BLaER1 treated with 17β-estradiol and CSF1 and Interleukin-3, amounts not matched to agents 10 nM and 100 nM (cell line): ENCODE results near the gene ERBB2.
A peak's percentile ranks its signal among the peaks of the same experiment; 100 is the strongest.

ENCODE experiments used
- H3K27ac ChIP-seq, 11 experiments: shearing (Covaris generic); formaldehyde crosslinking; 2 replicates each; pipeline ENCODE4 v1.8.1; 2022
- H3K27me3 ChIP-seq, 11 experiments: shearing (Covaris generic); formaldehyde crosslinking; 2 replicates each; pipeline ENCODE4 v1.8.1; 2022
- H3K36me3 ChIP-seq, 11 experiments: shearing (Covaris generic); formaldehyde crosslinking; 2 replicates each; pipeline ENCODE4 v1.8.1; 2022
- H3K4me1 ChIP-seq, 10 experiments: shearing (Covaris generic); formaldehyde crosslinking; 2 replicates each; pipeline ENCODE4 v1.8.1; 2022
- H3K4me2 ChIP-seq, 11 experiments: shearing (Covaris generic); formaldehyde crosslinking; 2 replicates each; pipeline ENCODE4 v1.8.1; 2022
- H3K4me3 ChIP-seq, 10 experiments: shearing (Covaris generic); formaldehyde crosslinking; 2 replicates each; pipeline ENCODE4 v1.8.1; 2022
- H3K9ac ChIP-seq, 11 experiments: shearing (Covaris generic); formaldehyde crosslinking; 2 replicates each; pipeline ENCODE4 v1.8.1; 2022
- H3K9me3 ChIP-seq, 11 experiments: shearing (Covaris generic); formaldehyde crosslinking; replicated peaks in 1 of 11; 2 replicates each; pipeline ENCODE4 v1.8.1; 2022
- H4K20me1 ChIP-seq, 11 experiments: shearing (Covaris generic); formaldehyde crosslinking; 2 replicates each; pipeline ENCODE4 v1.8.1; 2022
- Cebpa-rat ChIP-seq, 11 experiments: shearing (Covaris generic); IDR thresholded peaks; 2 replicates each; pipeline ENCODE4 v1.8.1; 2022

ERBB2 gene

DNA sequence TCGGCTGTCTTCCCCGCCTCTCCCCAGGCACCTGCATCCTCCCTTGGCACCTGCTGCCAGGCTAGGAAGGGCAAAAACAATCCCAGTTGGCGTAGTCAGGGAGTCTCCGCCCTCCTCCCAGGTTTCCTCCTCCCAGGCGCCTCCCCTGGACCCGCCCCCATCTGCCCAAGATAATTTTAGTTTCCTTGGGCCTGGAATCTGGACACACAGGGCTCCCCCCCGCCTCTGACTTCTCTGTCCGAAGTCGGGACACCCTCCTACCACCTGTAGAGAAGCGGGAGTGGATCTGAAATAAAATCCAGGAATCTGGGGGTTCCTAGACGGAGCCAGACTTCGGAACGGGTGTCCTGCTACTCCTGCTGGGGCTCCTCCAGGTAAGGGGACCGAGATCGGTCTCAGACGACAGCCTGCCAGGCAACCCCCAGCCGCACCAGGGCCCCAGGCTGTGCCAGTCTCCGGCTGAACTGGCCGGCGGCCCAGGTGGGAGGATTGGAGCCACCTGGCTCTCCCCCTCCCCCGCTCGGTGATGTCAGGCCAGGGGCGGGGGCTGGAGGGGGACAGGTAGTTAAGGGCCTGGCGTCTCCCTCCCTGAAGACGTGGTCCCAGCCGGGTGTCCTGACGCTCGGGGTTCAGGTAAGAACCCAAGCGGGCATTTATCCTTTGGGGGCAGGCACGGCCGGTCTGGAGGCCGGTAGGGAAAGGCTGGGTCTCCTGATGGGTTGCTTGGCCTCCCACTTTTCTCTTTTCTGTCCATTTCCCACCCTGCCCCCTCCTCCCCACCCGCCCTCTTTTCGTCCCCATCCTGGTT lies 38.1 kb downstream of the ERBB2 start, which contains the start of gene GRB7:
TSS of gene GRB7 (plus strand) at position 179 of the 808 bp plus-strand sequence. CDS start 4,364 bp downstream, outside the sequence.
- peak within 1 kb of the TSS in 6 of 11 experiments; percentile 16 to 42 (median 27); a peak in 6 of 22 replicates for H3K4me2 ChIP-seq
- H3K4me1 ChIP-seq = peaks cover 27 to 43% (median 35%) of the 10 kb centered on the region in 10 experiments
- no peaks in the 10 kb centered on the region for H3K9me3 ChIP-seq
- H3K9ac ChIP-seq = no peak within 1 kb of the TSS
- H3K27ac ChIP-seq = no peak within 1 kb of the TSS
- TF ChIP-seq Cebpa-rat (IDR thresholded peaks at IDR 0.05) = no peak
- H3K36me3 ChIP-seq = no peaks in the 10 kb centered on the region
- no peaks in the 10 kb centered on the region for H4K20me1 ChIP-seq
- 0 out of 20 replicates have a peak within 1 kb of the TSS, but pooled peaks of 1 of the 10 experiments have one; percentile 11 for H3K4me3 ChIP-seq
- peaks cover 57 to 79% (median 74%) of the 10 kb centered on the region in 11 experiments for H3K27me3 ChIP-seq

DNA sequence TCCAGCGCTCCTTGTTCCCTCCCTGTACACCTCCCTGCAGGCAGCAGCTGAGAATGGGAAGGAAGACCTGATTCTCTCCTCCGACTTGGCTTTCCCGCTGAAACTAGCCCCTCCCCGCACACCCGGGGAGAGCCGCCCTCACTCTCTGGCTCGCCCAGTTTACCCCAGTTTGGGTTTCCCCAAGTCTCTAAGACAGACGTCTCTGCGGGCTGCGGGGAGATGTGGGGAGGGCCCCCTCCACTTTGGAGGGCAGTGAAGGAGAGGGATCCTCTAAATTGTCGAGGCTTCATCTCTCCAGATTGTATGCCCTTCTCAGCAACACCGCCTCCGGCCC lies 38.7 kb downstream of the ERBB2 start:
- peaks cover 57 to 84% (median 76%) of the 10 kb centered on the region in 11 experiments for H3K27me3 ChIP-seq
- no peaks in the 10 kb centered on the region for H4K20me1 ChIP-seq
- no peak overlapping the region for H3K9ac ChIP-seq
- H3K4me1 ChIP-seq = peaks cover 27 to 43% (median 35%) of the 10 kb centered on the region in 10 experiments
- H3K9me3 ChIP-seq = no peaks in the 10 kb centered on the region
- 0 out of 20 replicates have a peak overlapping the region, but pooled peaks of 1 of the 10 experiments have one; percentile 7 for H3K4me3 ChIP-seq
- H3K4me2 ChIP-seq = peak overlapping the region in 4 of 11 experiments; percentile 16 to 42 (median 26); a peak in 3 of 22 replicates
- H3K36me3 ChIP-seq = no peaks in the 10 kb centered on the region
- no peak for TF ChIP-seq Cebpa-rat (IDR thresholded peaks at IDR 0.05)
- H3K27ac ChIP-seq = no peak overlapping the region

DNA sequence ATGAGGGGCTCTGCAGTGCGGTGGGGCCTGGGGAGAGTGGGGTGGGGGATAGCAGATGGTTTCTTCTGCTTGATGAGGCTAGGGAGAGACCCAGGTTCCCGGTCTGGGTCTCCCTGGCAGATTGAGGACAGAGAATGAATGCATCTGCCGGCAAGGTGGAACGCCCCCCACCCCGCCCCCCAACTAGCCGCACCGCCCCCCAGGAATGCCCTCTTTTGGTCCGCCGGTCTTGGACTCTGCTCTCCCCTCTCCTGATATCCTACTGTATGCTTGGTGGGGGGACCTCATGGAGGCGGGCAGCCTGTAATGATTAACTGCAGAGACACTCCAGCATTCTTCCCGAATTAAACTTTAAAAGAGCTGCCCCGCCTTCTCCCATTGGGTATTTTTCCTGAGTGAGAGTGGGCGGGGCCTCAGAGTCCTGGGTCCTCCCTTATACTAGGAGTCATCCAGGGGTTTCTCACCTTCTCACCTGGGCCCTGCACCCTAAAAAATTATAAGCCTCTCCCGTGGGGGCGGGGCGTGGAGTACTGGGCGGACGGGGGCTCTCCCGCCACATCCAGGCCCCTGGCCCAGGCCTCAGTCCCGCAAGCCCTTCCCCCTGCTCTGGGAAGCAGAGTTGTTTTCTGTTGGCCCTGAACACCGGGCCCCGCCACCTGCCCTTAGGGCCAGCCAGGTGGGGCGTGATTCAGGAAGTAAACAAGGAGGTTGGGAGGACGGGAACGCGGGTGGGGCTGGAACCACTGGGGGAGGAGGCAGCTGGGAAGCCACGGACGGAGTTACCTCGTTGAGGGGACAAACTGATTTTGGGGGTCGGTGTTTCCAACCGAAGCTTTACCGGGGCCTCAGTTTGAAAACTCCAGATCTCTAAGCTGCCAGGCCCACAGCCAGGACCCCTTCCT lies 39.4 kb downstream of the ERBB2 start:
- H4K20me1 ChIP-seq = no peaks in the 10 kb centered on the region
- no peaks in the 10 kb centered on the region for H3K9me3 ChIP-seq
- no peak overlapping the region for H3K27ac ChIP-seq
- TF ChIP-seq Cebpa-rat (IDR thresholded peaks at IDR 0.05) = no peak
- peak overlapping the region; percentile 54 to 87 (median 68) for H3K4me2 ChIP-seq
- H3K36me3 ChIP-seq = no peaks in the 10 kb centered on the region
- peak overlapping the region in 6 of 10 experiments; percentile 12 to 51 (median 34); a peak in 7 of 20 replicates for H3K4me3 ChIP-seq
- H3K4me1 ChIP-seq = peaks cover 27 to 43% (median 35%) of the 10 kb centered on the region in 10 experiments
- H3K27me3 ChIP-seq = peaks cover 57 to 84% (median 76%) of the 10 kb centered on the region in 11 experiments
- H3K9ac ChIP-seq = 0 out of 22 replicates have a peak overlapping the region, but pooled peaks of 3 of the 11 experiments have one; percentile 4 to 30 (median 26)

DNA sequence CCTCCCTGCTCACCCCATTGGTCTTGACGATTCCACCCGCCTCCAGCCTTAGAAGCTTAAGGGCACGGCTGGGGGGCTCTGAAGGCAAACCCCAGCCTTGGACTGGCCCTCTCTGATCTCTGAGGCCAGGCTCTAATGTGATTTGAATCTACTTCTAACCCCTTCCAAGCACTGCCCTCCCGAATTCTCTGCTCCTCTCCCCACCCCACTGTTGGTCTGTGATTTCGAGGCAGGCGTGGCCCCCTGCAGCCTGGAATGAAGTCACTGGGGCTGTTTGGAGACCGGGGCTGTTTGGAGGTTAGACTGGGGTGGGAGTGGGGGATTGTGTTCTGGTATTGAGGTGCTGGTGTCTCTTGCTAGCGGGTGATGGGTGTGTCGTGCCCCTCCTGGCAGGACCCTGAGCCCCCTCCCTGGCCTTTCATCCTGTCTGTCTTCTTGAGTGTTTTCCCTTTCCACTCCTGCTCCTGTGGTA lies 40.1 kb downstream of the ERBB2 start:
- no peak for TF ChIP-seq Cebpa-rat (IDR thresholded peaks at IDR 0.05)
- H3K4me1 ChIP-seq = peaks cover 27 to 43% (median 35%) of the 10 kb centered on the region in 10 experiments
- no peaks in the 10 kb centered on the region for H4K20me1 ChIP-seq
- H3K27ac ChIP-seq = peak overlapping the region in 3 of 11 experiments; percentile 33 to 54 (median 49); a peak in 3 of 22 replicates
- H3K9me3 ChIP-seq = no peaks in the 10 kb centered on the region
- peak overlapping the region; percentile 54 to 87 (median 68) for H3K4me2 ChIP-seq
- peak overlapping the region in 4 of 10 experiments; percentile 12 to 51 (median 40); a peak in 5 of 20 replicates for H3K4me3 ChIP-seq
- no peaks in the 10 kb centered on the region for H3K36me3 ChIP-seq
- H3K9ac ChIP-seq = 0 out of 22 replicates have a peak overlapping the region, but pooled peaks of 3 of the 11 experiments have one; percentile 4 to 30 (median 26)
- peaks cover 57 to 84% (median 76%) of the 10 kb centered on the region in 11 experiments for H3K27me3 ChIP-seq

DNA sequence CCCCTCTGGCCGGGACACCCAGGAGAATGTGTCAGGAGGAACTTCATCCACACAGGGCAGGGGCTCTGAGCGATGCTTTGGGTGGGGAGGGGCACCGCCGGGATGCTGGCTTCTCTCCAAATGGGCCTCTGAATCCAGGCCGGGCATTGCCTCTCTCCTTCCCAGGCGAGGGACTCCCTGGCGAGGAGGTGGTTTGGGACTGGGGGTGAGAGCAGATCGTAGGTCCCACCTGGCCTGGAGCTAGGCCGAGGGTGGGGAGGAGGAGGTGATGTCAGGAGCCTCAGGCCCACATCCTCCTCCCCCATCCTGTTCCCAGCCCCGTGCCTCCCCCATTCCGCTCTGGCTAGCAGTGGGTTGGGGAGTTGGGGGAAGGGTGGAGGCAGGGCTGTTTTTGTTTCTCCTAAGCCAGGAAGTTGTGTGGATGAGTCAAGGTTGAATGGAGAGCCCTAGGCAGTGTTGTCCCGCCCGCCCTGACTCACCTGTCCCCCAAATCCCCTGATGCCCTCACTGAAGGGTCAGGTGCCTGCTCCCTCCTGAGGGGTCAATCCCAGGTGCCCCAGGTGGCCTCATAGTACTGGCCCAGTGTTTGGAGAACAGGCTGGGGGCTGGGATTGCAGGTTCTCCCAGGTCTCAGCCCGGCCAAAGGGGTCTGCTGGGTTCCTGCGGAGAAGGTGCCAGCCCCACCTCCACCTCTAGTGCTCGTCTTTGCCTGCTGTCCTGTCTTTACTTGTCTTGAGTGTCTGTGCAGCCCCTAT lies 40.7 kb downstream of the ERBB2 start:
- Histone ChIP-seq H3K4me1 (peaks cover 27 to 43% (median 35%) of the 10 kb centered on the region in 10 experiments), H3K9me3 (no peaks in the 10 kb centered on the region), H3K36me3 (no peaks in the 10 kb centered on the region), H3K27ac (peak overlapping the region in 3 of 11 experiments; percentile 33 to 54 (median 49); a peak in 3 of 22 replicates), H3K27me3 (peaks cover 57 to 81% (median 74%) of the 10 kb centered on the region in 11 experiments), H3K4me2 (peak overlapping the region; percentile 54 to 87 (median 68)), H3K9ac (no peak overlapping the region), H3K4me3 (peak overlapping the region in 2 of 10 experiments; percentile 44 to 51; a peak in 1 of 20 replicates), H4K20me1 (no peaks in the 10 kb centered on the region)
- TF ChIP-seq Cebpa-rat (IDR thresholded peaks at IDR 0.05) = no peak

DNA sequence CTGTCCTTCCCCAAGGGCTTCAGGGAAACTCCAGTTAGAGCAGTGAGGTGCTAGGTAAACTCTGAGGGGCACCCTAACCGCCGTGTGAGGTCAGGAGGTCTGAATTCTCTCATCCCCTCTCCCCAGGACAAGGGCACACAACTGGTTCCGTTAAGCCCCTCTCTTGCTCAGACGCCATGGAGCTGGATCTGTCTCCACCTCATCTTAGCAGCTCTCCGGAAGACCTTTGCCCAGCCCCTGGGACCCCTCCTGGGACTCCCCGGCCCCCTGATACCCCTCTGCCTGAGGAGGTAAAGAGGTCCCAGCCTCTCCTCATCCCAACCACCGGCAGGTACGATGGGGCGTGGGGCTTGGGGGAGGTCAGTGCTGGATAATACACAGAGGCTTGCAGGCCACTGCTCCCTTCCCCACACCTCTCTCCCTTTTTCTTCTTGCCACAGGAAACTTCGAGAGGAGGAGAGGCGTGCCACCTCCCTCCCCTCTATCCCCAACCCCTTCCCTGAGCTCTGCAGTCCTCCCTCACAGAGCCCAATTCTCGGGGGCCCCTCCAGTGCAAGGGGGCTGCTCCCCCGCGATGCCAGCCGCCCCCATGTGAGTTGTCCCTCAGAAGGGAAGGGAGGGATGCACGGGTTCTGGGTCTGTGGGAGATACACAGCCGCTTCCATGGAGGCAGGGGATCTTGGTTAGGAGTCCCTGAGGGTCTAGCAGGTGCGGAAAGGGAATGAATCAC lies 42.4 kb downstream of the ERBB2 start:
- H3K4me1 ChIP-seq = peaks cover 27 to 43% (median 37%) of the 10 kb centered on the region in 10 experiments
- peak overlapping the region in 4 of 11 experiments; percentile 76 to 87 (median 80); a peak in 7 of 22 replicates for H3K4me2 ChIP-seq
- H4K20me1 ChIP-seq = no peaks in the 10 kb centered on the region
- no peak for TF ChIP-seq Cebpa-rat (IDR thresholded peaks at IDR 0.05)
- no peaks in the 10 kb centered on the region for H3K9me3 ChIP-seq
- H3K27ac ChIP-seq = no peak overlapping the region
- no peak overlapping the region for H3K9ac ChIP-seq
- no peak overlapping the region for H3K4me3 ChIP-seq
- peaks cover 43 to 63% (median 56%) of the 10 kb centered on the region in 11 experiments for H3K27me3 ChIP-seq
- no peaks in the 10 kb centered on the region for H3K36me3 ChIP-seq

DNA sequence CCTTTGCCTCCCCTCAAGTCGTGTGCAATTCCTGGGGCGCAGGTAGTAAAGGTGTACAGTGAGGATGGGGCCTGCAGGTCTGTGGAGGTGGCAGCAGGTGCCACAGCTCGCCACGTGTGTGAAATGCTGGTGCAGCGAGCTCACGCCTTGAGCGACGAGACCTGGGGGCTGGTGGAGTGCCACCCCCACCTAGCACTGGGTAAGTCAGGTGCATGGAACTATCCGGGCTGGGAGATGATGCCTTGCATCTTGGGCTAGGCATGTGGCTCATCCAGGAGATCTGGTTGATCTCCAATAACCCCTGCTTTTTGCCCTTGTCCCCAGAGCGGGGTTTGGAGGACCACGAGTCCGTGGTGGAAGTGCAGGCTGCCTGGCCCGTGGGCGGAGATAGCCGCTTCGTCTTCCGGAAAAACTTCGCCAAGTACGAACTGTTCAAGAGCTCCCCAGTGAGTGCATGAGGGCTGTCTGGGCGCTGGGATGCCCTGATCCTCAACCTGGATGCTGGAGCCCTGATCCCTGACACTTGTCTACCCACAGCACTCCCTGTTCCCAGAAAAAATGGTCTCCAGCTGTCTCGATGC lies 43.1 kb downstream of the ERBB2 start:
- H4K20me1 ChIP-seq = no peaks in the 10 kb centered on the region
- TF ChIP-seq Cebpa-rat (IDR thresholded peaks at IDR 0.05) = no peak
- H3K27ac ChIP-seq = no peak overlapping the region
- no peaks in the 10 kb centered on the region for H3K9me3 ChIP-seq
- peaks cover 36 to 57% (median 50%) of the 10 kb centered on the region in 11 experiments for H3K27me3 ChIP-seq
- H3K36me3 ChIP-seq = no peaks in the 10 kb centered on the region
- H3K4me1 ChIP-seq = peaks cover 27 to 41% (median 34%) of the 10 kb centered on the region in 10 experiments
- no peak overlapping the region for H3K4me3 ChIP-seq
- no peak overlapping the region for H3K4me2 ChIP-seq
- no peak overlapping the region for H3K9ac ChIP-seq
